Stimulated activated CD8-positive, alpha-beta memory T cell treated with anti-CD3 and anti-CD28 coated beads, Interleukin-7, amount 100 ng/mL, for 48 hours (primary cell): ENCODE data around the gene TNK2.

ENCODE experiments used
- DNase-seq, 2 donors: peaks; one replicate each; pipeline ENCODE4 v3.0.0-alpha.2; 2020; ENCODE audit warnings: low read depth in 1 of 2; ENCODE audit errors: extremely low read depth in 1 of 2

The TNK2 gene

GRCh38 chr3:195854628-195855294, 53.6 kb downstream of the TNK2 start:
- no peak for DNase-seq

- DNase-seq, result no peak
Measured at GRCh38 chr3:195853996-195854395, 54.4 kb downstream of the TNK2 start.

DNA sequence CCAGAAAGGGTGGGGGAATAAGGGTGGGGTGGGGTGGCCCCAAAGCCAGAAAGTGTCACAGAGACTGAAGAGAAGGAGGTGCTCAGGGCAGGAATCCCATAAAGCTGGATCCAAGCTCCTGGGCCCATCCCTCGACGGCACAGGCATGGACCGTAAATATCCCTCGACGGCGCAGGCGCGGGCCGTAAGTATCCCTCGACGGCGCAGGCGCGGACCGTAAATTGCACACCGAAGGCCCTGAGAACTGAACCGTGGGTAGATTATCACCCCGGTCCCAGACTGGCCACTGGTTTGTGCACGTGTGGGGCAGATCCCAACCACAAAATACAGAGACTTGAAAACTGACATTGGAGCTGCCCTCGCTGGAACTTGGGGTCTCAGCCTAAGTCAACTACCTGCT, 55.3 kb downstream of the TNK2 start:
- DNase-seq, result no peak

DNA sequence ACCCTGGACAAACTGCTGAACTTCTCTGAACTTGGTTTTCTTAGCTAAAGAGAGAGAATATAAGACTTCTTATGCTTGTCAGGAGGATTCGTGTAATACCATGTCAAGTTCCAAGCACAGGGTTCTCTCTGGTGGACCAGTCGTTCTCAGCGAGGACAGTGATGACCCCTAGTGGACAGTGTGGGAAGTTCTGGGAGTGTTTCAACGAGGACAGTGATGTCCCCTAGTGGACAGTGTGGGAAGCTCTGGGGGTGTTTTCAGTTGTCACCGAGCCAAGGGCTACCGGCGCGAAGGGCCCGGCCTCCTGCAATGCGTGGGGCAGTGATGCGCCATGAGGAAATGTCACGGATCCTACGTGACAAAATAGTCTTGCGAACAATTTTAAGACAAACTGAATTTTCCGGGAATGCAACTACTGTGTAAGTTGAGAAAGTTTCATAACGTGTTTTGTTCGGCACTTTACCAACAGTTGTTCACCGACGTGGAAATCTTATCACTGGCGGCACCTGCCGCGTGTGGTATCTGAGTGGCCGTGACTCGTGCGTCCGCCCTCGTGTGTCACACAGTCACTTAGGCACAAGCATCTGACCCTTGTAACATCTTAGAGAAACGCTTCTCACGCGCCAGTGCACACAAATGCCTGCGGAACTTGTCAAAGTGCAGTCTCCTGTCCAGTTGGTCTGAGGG, 57.4 kb downstream of the TNK2 start:
- DNase-seq, result peak; percentile 58 to 82

DNA sequence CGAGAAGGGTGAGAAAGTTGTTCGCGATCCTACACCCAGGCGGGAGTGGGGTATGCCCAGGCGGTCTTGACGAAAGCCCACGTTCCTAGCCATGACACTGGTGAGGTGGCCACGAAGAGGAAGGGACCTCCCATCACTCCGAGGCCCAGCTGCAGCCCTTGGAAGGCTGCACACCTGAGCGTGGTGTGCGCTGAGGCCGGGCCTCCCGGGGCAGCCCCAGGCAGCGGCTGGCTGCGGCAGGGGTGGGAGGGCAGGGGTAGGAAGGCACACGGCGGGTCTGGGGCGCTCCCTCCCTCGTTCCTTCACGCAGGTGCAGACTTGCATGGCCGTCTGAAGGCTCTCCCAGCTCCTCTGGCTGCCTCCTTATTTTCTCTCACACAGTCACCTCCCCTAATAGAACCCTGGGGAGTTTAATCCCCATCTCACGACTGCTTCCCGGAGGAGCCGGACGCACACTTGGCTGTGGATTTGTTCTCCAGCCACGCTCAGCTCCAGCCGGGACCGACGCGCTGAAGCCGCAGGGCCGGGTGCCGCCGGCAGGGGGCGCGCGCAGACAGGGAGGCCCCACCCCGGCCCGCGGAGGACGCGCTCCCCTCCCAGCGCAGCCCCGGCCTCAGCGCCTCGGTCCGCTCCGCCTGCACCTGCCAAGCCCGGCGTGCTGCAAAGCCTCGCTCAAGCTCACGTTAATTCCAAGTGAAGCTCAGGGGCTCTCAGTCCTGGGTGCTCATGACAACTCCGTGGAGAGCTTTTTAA, 58.9 kb downstream of the TNK2 start:
- DNase-seq, result no peak

- no peak for DNase-seq
Measured at GRCh38 chr3:195847055-195847950, 61.0 kb downstream of the TNK2 start.

GRCh38 chr3:195845483-195845882, 62.9 kb downstream of the TNK2 start:
- no peak for DNase-seq

- DNase-seq, result no peak
Measured at GRCh38 chr3:195844671-195845218, 63.6 kb downstream of the TNK2 start.

- DNase-seq, result no peak
Measured at GRCh38 chr3:195839260-195840010, 68.9 kb downstream of the TNK2 start.

DNA sequence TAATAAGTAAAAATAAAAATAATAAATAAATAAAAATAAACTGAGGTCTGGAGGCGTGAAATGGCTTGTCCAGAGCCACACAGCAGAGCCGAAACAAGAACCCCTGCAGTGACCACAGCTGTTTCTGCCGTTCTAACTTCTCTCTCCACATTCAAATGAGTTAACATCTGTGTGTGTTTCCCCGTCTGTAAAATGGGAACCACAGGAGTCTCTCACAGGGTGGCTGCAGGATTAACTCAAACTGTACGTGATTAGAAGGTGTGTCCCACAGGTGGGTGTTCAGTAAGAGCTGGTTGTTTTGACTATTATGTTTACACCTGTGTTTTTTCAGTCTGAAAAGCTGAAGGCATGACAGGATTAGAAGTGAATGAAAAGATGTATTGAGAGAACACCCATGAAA, 69.6 kb downstream of the TNK2 start:
- no peak for DNase-seq

DNA sequence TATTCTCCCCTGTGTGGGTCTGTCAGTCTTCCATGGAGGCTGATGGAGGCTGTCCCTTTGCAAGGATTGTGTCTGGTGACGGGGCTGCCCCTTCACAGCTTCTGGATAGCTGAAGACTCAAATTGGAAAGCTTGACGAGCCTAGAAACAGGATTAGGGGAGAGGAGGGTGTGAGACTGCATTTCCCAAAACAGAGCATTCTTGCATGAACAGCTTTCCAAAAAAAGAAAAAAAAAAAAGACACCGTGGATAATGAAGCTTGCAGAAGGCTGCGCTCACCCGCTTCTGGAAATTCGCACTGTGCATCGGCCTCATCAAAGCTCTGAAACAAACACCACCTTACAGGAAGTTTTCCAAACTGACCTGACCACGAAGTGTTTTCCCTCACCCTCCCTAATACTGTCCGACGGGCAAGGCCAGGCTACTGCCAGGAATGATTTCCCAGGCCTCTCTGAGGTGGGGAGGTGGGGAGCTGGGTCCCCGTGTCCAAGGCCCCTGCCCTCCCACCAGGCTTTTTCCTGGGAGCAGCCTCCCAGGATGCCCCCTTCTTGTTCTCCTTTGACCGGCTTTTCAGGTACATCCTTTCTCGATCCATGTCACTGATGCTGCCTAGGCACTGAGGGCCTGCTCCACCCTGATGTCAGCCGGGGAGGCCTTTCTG, 71.7 kb downstream of the TNK2 start:
- DNase-seq, result no peak

GRCh38 chr3:195835791-195836190, 72.6 kb downstream of the TNK2 start:
- DNase-seq, result no peak

DNA sequence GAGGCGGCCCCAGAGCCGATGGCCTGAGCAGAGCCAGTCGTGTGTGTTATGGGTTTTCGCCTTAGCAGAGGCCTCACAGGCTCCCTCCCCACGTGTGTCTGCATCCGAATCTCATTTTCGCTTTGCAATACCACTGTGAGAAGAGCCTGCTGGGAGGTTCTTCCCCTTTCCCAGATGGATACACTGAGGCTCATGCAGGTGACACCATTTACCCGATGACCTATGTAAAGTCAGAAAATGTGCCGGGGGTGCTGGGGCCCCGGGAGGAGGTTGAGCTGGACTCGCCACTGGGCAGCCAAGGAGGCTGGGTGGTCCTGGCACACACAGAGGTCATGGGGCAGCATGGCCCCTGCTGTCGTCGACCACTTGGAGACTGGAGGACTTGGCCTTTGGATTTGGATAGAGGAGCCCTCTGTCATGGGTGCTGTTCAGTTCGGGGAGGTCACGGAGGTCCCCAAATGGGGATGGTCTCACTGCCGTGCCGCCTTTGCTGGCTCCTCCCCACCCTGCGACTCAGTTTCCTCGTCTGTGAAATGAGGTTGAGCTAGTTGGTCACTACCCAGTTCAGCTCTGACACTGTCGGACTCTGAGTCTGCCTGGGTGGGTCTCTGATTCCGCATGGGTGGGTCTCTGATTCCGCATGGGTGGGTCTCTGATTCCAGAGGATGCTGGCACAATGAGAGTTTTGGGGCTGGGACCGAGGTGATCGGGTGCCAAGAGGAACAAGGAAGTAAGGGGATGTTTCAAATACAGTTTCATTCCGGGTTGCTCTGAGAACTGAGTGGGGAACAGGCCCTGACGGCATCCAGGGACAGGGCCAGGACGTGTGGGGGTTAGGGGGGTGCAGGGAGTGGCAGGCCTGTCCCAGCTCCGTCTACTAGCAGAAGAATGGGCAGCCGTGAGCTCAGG, 73.4 kb downstream of the TNK2 start:
- no peak for DNase-seq

- no peak for DNase-seq
Measured at GRCh38 chr3:195829897-195830254, 78.5 kb downstream of the TNK2 start.

GRCh38 chr3:195828762-195829161, 79.6 kb downstream of the TNK2 start:
- DNase-seq, result no peak

GRCh38 chr3:195825857-195826804, 82.2 kb downstream of the TNK2 start:
- DNase-seq, result no peak

- DNase-seq, result no peak
Measured at GRCh38 chr3:195825191-195825588, 83.2 kb downstream of the TNK2 start.
